Body of pancreas (tissue), 4 donors: ENCODE results near the gene SLC9A8. TPM values are rescaled to one million over a fixed set of nuclear protein-coding genes. Genes with fewer than 3 reads are reported as not detected.

ENCODE experiments used
- ATAC-seq: fragments of 150-250 bp; one replicate; pipeline ENCODE4 v1.9.1; 2016
- DNase-seq, 4 donors: peaks; one replicate each; pipeline ENCODE4 v3.0.0-alpha.2; 2019
- H3K27ac ChIP-seq, 4 donors: fragments of 200-600 bp; sonication (generic); 1 replicate in 3 of 4; 2 replicates in 1 of 4; pipeline versions ENCODE4 v1.5.1 to v1.6.1; 2016 to 2019; ENCODE audit warnings: mild to moderate bottlenecking in 1 of 4, mixed read lengths in 1 of 4, moderate library complexity in 1 of 4
- H3K27me3 ChIP-seq, 2 donors: fragments of 200-600 bp; sonication (generic); one replicate each; pipeline ENCODE4 v1.6.0; 2016; ENCODE audit warnings: mild to moderate bottlenecking in 1 of 2
- H3K36me3 ChIP-seq, 2 donors: fragments of 200-600 bp; sonication (generic); replicated peaks in 1 of 2; 2 replicates each; pipeline ENCODE4 v1.5.1; 2016; ENCODE audit warnings: low read depth in 2 of 2; ENCODE audit not compliant: insufficient read depth in 1 of 2
- H3K4me1 ChIP-seq: fragments of 200-600 bp; sonication (generic); one replicate; pipeline ENCODE4 v1.6.0; 2016
- H3K4me3 ChIP-seq, 2 donors: fragments of 200-600 bp; sonication (generic); 1 replicate in 1 of 2; 2 replicates in 1 of 2; pipeline ENCODE4 v1.5.1; 2016 to 2019
- H3K9me3 ChIP-seq, 3 donors: fragments of 200-600 bp; sonication (generic); 1 replicate in 2 of 3; 2 replicates in 1 of 3; pipeline ENCODE4 v1.5.1; 2016
- POLR2A ChIP-seq, 3 donors: fragments of 450-650 bp; IDR thresholded peaks; one replicate each; pipeline ENCODE4 v1.6.1; 2016; ENCODE audit warnings: antibody characterized with exemption in 3 of 3, mild to moderate bottlenecking in 2 of 3
- WGBS, 2 donors: methylation state at CpG; one replicate each; pipeline ENCODE4 v1.1.5; 2017; 5-methylcytosine and 5-hydroxymethylcytosine counted together
- intact Hi-C: fragments of 100-400 bp; cut with DNase I; formaldehyde crosslinking; loops from one replicate; pipeline ENCODE4 v1.15.1; 2023
- total RNA-seq, 2 donors: library from RNA; depleted of rRNA; stranded (reverse); fragments of >200 nt; gene quantifications; one replicate each; pipeline ENCODE4 v1.1.0, GENCODE V29; 2016
- TF ChIP-seq, protein P1 (sequence below), 7 experiments: fragments of 450-650 bp in 4 of 7; fragments of 200-600 bp in 3 of 7; sonication (generic) in 3 of 7; IDR thresholded peaks; one replicate each; pipeline ENCODE4 v1.5.1; 2016 to 2019; ENCODE audit warnings: antibody characterized with exemption in 7 of 7

SLC9A8 gene
- total RNA-seq, 2 donors from 2014 or later = 5.9 to 11.2 TPM

DNA sequence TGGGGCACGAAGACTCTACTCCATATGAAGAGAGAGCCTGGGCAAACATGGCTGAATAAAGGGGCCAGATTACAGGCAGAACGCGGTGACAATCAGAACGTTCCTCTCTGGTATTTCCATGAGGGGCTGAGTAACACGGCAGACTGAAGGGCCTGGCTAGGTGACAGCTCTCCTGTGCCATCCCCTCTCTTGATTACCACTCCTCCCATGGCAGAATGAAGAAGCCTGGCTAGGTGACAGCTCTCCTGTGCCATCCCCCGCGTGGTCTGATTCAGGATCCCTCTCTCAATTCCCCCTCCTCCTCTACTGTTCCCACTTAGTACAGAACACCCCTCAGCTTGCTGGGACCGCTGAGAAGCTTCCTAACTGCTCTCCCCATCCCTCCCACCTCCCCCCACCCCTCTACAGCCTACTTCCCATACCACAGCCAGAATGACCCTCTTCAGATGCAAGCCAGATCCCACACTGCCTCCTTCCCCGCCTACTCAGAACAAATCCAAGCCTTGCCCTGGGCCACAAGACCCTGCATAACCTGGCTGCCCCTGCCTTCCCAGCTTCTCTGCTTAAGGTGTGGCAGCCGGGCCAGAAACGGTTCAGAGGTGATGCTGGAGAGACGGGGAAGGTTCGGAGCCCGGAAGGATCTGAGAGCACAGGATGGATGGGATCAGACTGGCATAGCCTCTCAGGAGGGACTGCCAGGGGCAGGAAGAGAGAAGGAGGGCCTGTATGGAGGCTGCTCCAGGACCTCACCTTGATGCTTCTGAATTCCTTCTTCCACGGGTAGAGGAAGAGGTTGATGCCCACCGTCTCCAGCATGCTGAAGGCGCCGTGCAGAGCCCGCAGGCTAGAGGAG lies 95.0 kb downstream of the SLC9A8 start:
- Histone ChIP-seq H3K4me3 (no peak overlapping the region), H3K9me3 (no peaks in the 10 kb centered on the region), H3K4me1 (peaks cover 22% of the 10 kb centered on the region), H3K27ac (no peak overlapping the region), H3K36me3 (peaks cover 19 to 31% of the 10 kb centered on the region in 2 donors), H3K27me3 (no peaks in the 10 kb centered on the region)
- WGBS, 2 donors = 87 to 94% methylated on average over 13 to 18 of the region's 19 CpGs
- ATAC-seq (no peak), DNase-seq (no peak)
- no peak for TF ChIP-seq POLR2A (IDR thresholded peaks at IDR 0.05)
- TF ChIP-seq, protein P1, sequence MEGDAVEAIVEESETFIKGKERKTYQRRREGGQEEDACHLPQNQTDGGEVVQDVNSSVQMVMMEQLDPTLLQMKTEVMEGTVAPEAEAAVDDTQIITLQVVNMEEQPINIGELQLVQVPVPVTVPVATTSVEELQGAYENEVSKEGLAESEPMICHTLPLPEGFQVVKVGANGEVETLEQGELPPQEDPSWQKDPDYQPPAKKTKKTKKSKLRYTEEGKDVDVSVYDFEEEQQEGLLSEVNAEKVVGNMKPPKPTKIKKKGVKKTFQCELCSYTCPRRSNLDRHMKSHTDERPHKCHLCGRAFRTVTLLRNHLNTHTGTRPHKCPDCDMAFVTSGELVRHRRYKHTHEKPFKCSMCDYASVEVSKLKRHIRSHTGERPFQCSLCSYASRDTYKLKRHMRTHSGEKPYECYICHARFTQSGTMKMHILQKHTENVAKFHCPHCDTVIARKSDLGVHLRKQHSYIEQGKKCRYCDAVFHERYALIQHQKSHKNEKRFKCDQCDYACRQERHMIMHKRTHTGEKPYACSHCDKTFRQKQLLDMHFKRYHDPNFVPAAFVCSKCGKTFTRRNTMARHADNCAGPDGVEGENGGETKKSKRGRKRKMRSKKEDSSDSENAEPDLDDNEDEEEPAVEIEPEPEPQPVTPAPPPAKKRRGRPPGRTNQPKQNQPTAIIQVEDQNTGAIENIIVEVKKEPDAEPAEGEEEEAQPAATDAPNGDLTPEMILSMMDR (IDR thresholded peaks at IDR 0.05) = no peak
- intact Hi-C loops = no loop called here

DNA sequence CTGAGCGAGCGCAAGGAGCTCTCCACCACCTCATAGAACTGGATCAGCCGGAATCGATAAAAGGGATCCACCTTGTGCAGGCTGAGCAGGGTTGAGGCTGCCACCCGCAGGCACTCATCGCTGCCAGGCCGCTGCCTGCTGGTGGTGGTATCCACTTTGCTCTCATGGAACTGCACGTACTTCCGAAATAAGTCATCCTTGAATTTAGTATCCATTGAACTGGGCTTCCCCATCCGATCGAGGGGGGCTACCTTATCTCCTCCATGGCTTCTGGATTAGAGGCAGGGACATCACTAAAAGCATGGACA lies 95.6 kb downstream of the SLC9A8 start:
- H3K27ac ChIP-seq = no peak overlapping the region
- peaks cover 28% of the 10 kb centered on the region for H3K4me1 ChIP-seq
- no peak for TF ChIP-seq POLR2A (IDR thresholded peaks at IDR 0.05)
- TF ChIP-seq, protein P1 (IDR thresholded peaks at IDR 0.05) = no peak
- H3K27me3 ChIP-seq = no peaks in the 10 kb centered on the region
- H3K4me3 ChIP-seq = no peak overlapping the region
- 89 to 91% methylated on average over 8 to 11 of the region's 11 CpGs for WGBS, 2 donors
- ATAC-seq (no peak), DNase-seq (no peak)
- H3K36me3 ChIP-seq = peaks cover 19 to 31% of the 10 kb centered on the region in 2 donors
- H3K9me3 ChIP-seq = no peaks in the 10 kb centered on the region
- intact Hi-C loops = no loop called here

DNA sequence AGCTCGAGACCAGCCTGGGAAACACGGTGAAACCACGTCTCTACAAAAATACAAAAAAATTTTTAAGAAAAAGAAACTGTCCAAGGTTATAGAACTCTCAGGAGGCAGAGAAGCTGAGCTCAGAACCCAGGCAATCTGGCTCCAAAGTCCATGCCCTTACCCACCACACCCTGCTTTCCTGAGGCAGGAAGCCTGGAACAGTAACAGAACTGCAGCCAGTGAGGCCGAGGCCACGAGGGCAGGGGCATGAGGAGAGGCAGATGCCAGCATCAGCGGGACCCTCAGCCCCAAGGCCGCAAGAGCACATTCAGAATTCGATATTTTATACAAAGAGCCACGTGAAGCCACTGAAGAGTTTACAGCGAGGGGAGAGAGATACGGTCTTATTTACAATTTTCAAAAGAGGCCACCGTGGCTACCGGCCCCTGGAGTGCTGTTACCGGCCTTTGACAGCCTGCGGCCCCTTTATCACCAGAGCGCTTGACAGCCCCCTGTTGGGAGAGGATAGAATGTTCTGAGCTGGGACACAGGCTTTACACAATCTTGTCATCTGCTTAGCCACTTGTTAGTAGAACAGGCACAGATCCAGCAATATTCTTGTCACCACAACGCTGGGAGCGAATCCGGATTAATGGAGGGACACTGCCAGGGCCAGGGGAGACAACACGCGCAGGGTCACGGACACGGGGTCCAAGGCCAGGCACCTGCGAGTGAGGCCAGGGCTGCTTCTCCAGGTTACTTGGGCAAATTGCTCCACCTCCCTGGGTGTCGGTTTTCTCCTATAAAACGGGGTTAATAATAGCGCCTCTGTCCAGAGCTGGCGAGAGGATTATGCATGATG lies 97.1 kb downstream of the SLC9A8 start:
- TF ChIP-seq POLR2A (IDR thresholded peaks at IDR 0.05) = no peak
- TF ChIP-seq, protein P1 (IDR thresholded peaks at IDR 0.05) = peak in 4 of 7 experiments; percentile 18 to 41 (median 36)
- peaks cover 43% of the 10 kb centered on the region for H3K4me1 ChIP-seq
- H3K27ac ChIP-seq = peak overlapping the region in 3 of 4 donors; percentile 21 to 46 (median 33)
- peak; percentile 39 for ATAC-seq
- H3K27me3 ChIP-seq = no peaks in the 10 kb centered on the region
- WGBS, 2 donors = 35 to 50% methylated on average over 26 to 28 of the region's 28 CpGs
- intact Hi-C loops = no loop called here
- no peak overlapping the region for H3K4me3 ChIP-seq
- DNase-seq = peak in 3 of 4 donors; percentile 48 to 56 (median 52)
- peaks cover 19 to 24% of the 10 kb centered on the region in 2 donors for H3K36me3 ChIP-seq
- H3K9me3 ChIP-seq = no peaks in the 10 kb centered on the region

DNA sequence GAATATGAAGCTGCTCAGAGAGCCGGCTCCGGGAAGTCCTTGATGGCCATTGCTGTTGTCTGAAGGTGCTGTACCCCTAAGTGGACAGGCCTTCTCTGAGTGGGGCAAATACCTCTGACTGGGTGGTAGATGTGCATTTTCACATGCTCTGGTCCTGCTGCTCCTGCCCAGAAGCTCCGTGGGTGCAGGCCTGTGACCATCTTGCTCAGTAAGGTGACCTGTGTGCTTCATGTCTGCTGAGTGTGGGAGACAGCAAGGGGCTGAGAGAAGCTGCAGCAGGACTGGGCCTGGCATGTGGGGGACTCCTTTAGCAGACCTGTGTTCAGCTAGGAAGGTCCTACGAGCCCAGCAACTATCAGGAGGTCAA lies 97.7 kb downstream of the SLC9A8 start:
- DNase-seq (no peak), ATAC-seq (no peak)
- H3K36me3 ChIP-seq = peaks cover 14 to 20% of the 10 kb centered on the region in 2 donors
- H3K9me3 ChIP-seq = no peaks in the 10 kb centered on the region
- H3K4me3 ChIP-seq = no peak overlapping the region
- intact Hi-C loops = no loop called here
- H3K27ac ChIP-seq = peak overlapping the region in 3 of 4 donors; percentile 21 to 46 (median 33)
- 41 to 83% methylated on average over 3 to 4 of the region's 4 CpGs for WGBS, 2 donors
- H3K27me3 ChIP-seq = no peaks in the 10 kb centered on the region
- H3K4me1 ChIP-seq = peaks cover 43% of the 10 kb centered on the region
- no peak for TF ChIP-seq POLR2A (IDR thresholded peaks at IDR 0.05)
- TF ChIP-seq, protein P1 (IDR thresholded peaks at IDR 0.05) = no peak
